HL-60/S4 (cell line): ENCODE data around the gene EMSY.
"Not testable (repeated sequence)": the region's sequence is repeated elsewhere in the genome, so short reads cannot be mapped to it uniquely, and the experiment has no call there.

Experiments
- in situ Hi-C: fragments of 300-500 bp; cut with MboI; formaldehyde crosslinking; loops from 2 replicates; pipeline ENCODE4 v1.14.3; 2022; ENCODE audit warnings: low sequenced_read_pairs

The EMSY gene

DNA sequence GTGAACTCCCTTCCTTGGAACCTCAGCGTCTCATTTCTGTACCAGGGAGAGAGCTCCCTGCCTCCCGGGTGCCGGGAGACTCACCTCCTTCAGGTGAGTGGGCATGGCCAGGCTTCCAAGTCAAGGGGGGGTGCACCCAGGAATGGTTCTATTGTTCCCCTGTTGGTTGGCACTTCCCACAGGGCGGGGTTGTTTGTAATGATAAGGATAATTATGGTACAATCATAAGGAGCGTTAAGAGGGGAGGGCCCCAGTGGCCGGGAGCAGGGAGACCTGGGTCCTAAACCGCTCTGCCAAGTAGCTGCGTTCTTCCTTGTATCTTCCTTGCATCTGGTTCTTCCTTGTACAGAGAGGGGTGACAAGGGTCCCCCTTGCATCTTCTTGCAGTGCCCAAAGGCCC lies 146.6 kb downstream of the EMSY start:
- in situ Hi-C loops, result no loop called here

DNA sequence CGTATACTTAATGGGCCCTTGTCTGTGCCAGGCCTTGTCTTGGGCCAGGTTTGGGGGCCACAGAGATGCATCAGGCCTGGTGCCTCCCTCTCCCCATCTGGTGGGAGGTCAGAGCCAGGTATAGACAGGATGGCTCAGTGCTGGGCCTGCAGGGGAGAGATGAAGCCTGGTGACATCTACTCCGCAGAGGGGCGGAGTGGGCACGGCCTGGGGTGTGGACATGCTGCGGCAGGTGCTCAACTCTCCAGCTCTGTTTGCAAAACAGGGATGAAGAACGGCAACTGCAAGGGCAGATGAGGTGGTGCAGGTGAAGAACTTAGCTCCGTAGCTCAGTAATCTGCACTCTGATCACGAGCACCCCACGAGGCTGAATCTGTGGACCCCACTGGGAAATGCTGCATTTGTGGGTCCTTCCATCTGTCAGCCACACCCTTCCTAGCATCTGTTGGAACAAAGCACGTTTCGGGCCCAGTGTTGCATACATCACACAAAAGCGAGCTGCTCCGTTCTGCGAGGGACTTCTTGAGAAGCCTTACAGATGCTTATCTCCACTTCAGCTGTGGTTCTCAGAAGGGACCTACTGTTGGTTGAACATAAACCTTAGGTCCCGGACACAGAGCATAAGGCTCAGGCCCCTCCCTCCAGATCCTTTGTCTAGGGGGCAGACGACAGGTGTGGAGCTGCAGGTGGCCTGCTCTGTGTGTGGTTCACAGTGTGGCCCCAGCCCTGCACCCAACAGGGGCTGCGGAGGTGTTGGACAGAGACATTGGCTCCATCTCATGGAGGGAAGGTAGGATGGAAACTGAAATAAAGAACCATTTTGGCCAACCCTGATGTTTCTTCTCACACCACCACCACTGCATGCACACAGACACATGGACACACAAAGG lies 147.5 kb downstream of the EMSY start:
- in situ Hi-C loops, result no loop called here

- in situ Hi-C loops, result no loop called here
Observed at GRCh38 chr11:76592961-76593360, 148.1 kb downstream of the EMSY start.

DNA sequence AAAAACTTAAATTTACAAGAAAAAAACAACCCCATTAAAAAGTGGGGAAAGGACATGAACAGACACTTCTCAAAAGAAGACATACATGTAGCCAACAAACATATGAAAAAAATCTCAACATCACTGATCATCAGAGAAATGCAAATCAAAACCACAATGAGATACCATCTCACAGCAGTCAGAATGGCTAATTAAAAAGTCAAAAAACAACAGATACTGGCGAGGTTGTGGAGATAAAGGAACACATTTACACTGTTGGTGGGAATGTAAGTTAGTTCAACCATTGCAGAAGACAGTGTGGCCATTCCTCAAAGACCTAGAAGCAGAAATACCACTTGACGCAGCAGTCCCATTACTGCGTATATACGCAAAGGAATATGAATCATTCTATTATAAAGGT lies 150.3 kb downstream of the EMSY start:
- in situ Hi-C loops, result not testable (repeated sequence)

GRCh38 chr11:76596652-76597051 lies 151.8 kb downstream of the EMSY start:
- in situ Hi-C loops, result no loop called here

- in situ Hi-C loops, result no loop called here
Observed at GRCh38 chr11:76597533-76598425, 153.0 kb downstream of the EMSY start.

- in situ Hi-C loops, result no loop called here
Observed at GRCh38 chr11:76598426-76598839, 153.6 kb downstream of the EMSY start.

DNA sequence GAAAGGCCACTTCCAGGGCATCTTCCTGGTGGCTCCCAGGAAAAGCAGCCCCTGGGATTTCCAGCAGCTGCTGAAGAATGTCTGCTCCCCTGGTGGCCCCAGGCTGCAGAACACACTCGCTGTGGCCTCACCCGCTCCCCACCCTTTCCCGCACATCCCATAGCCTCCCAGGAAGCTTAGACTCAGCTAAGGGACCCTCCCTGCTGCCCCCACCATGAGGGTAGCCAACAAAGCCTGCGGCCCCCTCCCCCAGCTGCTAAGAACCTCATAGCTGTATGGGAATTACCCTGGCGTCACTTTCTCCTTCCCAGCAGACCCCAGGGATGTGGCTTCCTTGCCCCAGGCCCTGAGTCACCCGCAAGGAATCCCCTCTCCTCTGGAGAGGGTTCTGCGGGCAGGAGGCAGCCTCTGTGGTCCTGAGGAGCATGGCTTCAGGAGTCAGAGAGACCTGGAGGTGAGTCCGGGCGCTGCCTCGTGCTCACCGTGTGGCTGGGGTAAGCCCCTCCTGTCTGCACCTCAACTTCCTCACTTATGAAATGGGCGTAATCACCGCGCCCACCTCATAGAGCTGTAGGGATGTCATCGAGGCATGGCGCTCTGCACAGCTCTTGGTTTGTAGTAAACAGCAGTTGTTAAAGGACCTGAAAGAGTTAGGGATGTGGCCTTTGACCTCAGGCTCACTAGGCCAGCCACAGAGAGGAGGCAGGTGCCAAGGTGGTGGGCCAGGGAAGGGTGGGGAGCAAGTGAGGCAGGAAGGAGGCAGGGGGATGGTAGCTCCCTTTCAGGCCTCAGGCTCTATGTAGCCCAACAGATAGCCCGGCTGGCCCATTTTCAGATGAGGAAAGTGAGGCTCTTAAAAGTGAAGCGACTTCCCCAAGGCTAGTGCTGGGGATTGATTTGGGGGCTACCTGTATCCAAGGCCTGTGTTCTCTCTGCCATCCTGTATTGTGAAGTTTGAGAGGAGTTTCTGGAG lies 154.5 kb downstream of the EMSY start:
- in situ Hi-C loops, result no loop called here

- in situ Hi-C loops, result no loop called here
Observed at GRCh38 chr11:76600124-76600655, 155.4 kb downstream of the EMSY start.

DNA sequence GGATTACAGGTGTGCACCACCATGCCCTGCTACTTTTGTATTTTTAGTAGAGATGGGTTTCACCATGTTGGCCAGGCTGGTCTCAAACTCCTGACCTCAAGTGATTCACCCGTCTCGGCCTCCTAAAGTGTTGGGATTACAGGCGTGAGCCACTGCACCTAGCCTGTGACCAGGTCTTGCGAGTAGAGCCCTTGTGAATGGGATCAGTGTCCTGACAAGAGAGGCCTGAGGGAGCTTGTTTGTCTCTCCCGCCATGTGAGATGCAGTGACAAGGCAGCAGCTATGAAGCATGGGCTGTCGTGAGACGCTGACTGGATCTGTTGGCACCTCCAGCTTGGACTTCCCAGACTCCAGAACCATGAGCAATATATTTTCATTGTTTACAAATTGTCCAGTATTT lies 156.5 kb downstream of the EMSY start:
- in situ Hi-C loops, result no loop called here

DNA sequence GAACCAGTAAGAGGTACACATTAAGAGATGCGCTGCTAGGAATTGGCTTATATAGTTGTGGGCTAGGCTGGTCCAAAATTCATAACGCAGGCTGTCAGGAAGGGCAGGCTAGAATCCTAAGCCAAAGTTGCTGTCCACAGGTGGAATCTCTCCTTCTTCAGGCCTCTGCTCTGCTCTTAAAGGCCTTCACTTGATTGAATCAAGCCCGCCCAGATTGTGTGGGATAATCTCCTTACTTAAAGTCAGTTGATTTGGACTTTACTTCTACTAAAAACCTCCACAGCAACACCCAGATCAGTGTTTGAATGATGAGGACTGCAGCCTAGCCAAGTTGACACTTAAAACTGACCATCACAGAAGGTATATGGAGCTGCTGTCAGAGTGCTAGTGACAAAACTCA lies 156.9 kb downstream of the EMSY start:
- in situ Hi-C loops, result no loop called here

GRCh38 chr11:76602431-76602861 lies 157.6 kb downstream of the EMSY start:
- in situ Hi-C loops, result no loop called here
